SU-DHL-6 (cell line): ENCODE data around the gene PIGP.

Experiments
- H2AFZ ChIP-seq: fragments of 200-600 bp; sonication (generic); 2 replicates; pipeline ENCODE4 v1.6.1; 2014; ENCODE audit warnings: low read depth, mild to moderate bottlenecking, moderate library complexity, mixed read lengths, antibody characterized with exemption, low read length; ENCODE audit not compliant: severe bottlenecking
- H3F3A ChIP-seq: fragments of 200-600 bp; shearing (Covaris generic); 2 replicates; pipeline ENCODE4 v1.6.0; 2016; ENCODE audit warnings: antibody characterized with exemption, mild to moderate bottlenecking; ENCODE audit not compliant: insufficient read depth
- H3K27ac ChIP-seq: fragments of 200-600 bp; sonication (generic); 2 replicates; pipeline ENCODE4 v1.5.1; 2016; ENCODE audit warnings: low read depth, mild to moderate bottlenecking, low read length, moderate library complexity, mixed read lengths
- H3K27me3 ChIP-seq: fragments of 200-600 bp; sonication (generic), shearing (Covaris generic); 2 replicates; pipeline ENCODE4 v1.6.0; 2014; ENCODE audit warnings: mild to moderate bottlenecking, low read length
- H3K36me3 ChIP-seq: fragments of 200-600 bp; sonication (generic); 2 replicates; pipeline ENCODE4 v1.6.1; 2014; ENCODE audit warnings: mild to moderate bottlenecking, low read length, mixed read lengths
- H3K4me2 ChIP-seq: fragments of 300-600, 200-600 bp; shearing (Covaris generic), sonication (generic); 2 replicates; pipeline ENCODE4 v1.6.0; 2014; ENCODE audit warnings: low read length, low read depth, mild to moderate bottlenecking; ENCODE audit not compliant: poor library complexity, severe bottlenecking
- H3K4me3 ChIP-seq: fragments of 200-600 bp; sonication (generic); 2 replicates; pipeline ENCODE4 v1.5.1; 2014; ENCODE audit warnings: antibody characterized with exemption, low read length, mild to moderate bottlenecking, mixed read lengths; ENCODE audit not compliant: insufficient read depth, poor library complexity, severe bottlenecking
- H3K79me2 ChIP-seq: fragments of 200-600 bp; sonication (generic); 2 replicates; pipeline ENCODE4 v1.6.1; 2014; ENCODE audit warnings: mild to moderate bottlenecking, low read length, moderate library complexity; ENCODE audit not compliant: insufficient read depth
- H3K9ac ChIP-seq: fragments of 200-600 bp; sonication (generic); 2 replicates; pipeline ENCODE4 v1.7.0; 2014; ENCODE audit warnings: mild to moderate bottlenecking, low read length
- H3K9me2 ChIP-seq: fragments of 200-600 bp; sonication (generic); replicated peaks from 2 replicates; pipeline ENCODE4 v1.6.1; 2014; ENCODE audit warnings: low read length; ENCODE audit not compliant: insufficient read depth
- H3K9me3 ChIP-seq: fragments of 200-600 bp; sonication (generic); 2 replicates; pipeline ENCODE4 v1.6.1; 2014; ENCODE audit warnings: low read length, mixed read lengths; ENCODE audit not compliant: insufficient read depth
- H4K20me1 ChIP-seq: fragments of 200-600 bp; sonication (generic); 2 replicates; pipeline ENCODE4 v1.6.1; 2014; ENCODE audit warnings: low read depth, mild to moderate bottlenecking, antibody characterized with exemption, low read length, moderate library complexity, mixed read lengths
- EZH2phosphoT487 ChIP-seq: fragments of 200-600 bp; sonication (generic), shearing (Covaris generic); conservative IDR thresholded peaks from 2 replicates; pipeline ENCODE4 v1.6.1; 2018; ENCODE audit warnings: mild to moderate bottlenecking, antibody characterized with exemption, low read length, moderate library complexity, mixed read lengths
- TF ChIP-seq, protein P1 (sequence below): fragments of 200-600 bp; sonication (generic); IDR thresholded peaks from one replicate; pipeline ENCODE4 v1.5.1; 2017; ENCODE audit warnings: antibody characterized with exemption, mild to moderate bottlenecking, low read length, moderate library complexity; ENCODE audit not compliant: insufficient read depth, poor library complexity, severe bottlenecking

Gene PIGP

DNA sequence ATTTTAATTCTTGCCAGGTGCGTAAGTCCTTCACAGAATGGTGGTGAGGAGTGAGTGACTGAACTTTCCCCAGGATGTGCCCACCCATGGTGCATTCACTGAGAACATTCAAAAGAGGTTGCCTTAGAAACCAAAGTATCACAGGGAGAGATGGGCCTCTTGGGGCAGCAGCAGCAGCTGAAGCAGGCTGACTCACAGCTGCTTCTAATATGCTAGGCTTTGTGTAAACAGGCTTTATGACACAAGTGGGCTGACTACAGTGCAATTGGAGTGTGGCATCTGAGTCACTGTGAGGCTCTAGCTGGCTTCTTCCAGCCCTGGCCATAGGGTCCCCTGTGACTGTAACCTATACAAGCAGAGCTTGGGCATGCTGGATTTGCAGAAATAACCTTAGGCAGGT, 12.6 kb downstream of the PIGP start:
- no peaks in the 10 kb centered on the region for H3K9me2 ChIP-seq
- H3K27ac ChIP-seq: no peak overlapping the region
- no peak overlapping the region for H2AFZ ChIP-seq
- H4K20me1 ChIP-seq: no peaks in the 10 kb centered on the region
- 0 out of 2 replicates have a peak, but pooled peaks cover 3% of the 10 kb centered on the region for H3K36me3 ChIP-seq
- H3K27me3 ChIP-seq: no peaks in the 10 kb centered on the region
- H3F3A ChIP-seq: no peaks in the 10 kb centered on the region
- H3K79me2 ChIP-seq: no peaks in the 10 kb centered on the region
- TF ChIP-seq EZH2phosphoT487: no peak
- TF ChIP-seq, protein P1, sequence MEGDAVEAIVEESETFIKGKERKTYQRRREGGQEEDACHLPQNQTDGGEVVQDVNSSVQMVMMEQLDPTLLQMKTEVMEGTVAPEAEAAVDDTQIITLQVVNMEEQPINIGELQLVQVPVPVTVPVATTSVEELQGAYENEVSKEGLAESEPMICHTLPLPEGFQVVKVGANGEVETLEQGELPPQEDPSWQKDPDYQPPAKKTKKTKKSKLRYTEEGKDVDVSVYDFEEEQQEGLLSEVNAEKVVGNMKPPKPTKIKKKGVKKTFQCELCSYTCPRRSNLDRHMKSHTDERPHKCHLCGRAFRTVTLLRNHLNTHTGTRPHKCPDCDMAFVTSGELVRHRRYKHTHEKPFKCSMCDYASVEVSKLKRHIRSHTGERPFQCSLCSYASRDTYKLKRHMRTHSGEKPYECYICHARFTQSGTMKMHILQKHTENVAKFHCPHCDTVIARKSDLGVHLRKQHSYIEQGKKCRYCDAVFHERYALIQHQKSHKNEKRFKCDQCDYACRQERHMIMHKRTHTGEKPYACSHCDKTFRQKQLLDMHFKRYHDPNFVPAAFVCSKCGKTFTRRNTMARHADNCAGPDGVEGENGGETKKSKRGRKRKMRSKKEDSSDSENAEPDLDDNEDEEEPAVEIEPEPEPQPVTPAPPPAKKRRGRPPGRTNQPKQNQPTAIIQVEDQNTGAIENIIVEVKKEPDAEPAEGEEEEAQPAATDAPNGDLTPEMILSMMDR: no peak
- no peak overlapping the region for H3K4me3 ChIP-seq
- H3K4me2 ChIP-seq: no peak overlapping the region
- no peaks in the 10 kb centered on the region for H3K9me3 ChIP-seq
- H3K9ac ChIP-seq: no peak overlapping the region

DNA sequence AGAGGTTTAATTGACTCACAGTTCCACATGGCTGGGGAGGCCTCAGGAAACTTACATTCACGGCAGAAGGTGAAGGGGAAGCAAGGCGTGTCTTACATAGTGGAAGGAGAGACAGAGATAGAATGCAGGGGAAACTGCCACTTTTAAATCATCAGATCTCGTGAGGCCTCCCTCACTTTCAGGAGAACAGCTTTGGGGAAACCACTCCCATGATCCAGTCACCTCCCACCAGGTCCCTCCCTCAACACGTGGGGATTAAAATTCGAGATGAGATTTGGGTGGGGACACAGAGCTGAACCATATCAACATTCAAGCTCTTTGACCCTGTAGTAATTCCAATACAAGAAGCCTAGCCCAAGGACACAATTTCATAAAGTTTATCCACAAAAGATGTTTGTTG, 13.7 kb downstream of the PIGP start:
- Histone ChIP-seq H2AFZ (no peak overlapping the region), H3K27ac (no peak overlapping the region), H3K4me2 (no peak overlapping the region), H3K36me3 (no peaks in the 10 kb centered on the region), H3K79me2 (no peaks in the 10 kb centered on the region), H3K9ac (no peak overlapping the region), H3F3A (no peaks in the 10 kb centered on the region), H3K27me3 (no peaks in the 10 kb centered on the region), H3K9me3 (no peaks in the 10 kb centered on the region), H4K20me1 (no peaks in the 10 kb centered on the region), H3K9me2 (no peaks in the 10 kb centered on the region), H3K4me3 (no peak overlapping the region)
- TF ChIP-seq, protein P1: no peak
- no peak for TF ChIP-seq EZH2phosphoT487

DNA sequence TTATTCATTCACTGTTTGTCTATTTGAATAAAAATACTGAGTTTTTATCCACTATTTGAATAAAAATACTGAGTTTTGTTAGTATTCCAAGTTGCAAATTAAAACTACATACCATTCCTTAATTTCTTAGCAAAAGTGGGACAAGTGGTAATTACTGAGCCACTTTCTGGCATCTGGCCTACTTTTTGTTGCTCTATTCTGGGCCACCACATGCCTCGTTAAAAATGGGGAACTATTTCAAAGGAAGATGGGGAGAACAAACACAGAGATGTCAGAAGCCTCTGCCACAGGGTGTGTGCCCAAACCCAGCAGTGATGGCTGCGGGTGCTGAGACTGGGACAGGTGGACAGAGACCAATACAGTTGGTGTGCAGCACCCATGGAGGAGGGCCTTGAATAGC, 14.6 kb downstream of the PIGP start:
- H3K4me2 ChIP-seq: no peak overlapping the region

More for the DNA sequence above, 14.6 kb downstream of the PIGP start:
- Histone ChIP-seq H3K4me3 (no peak overlapping the region), H3K9me2 (no peaks in the 10 kb centered on the region), H3K36me3 (no peaks in the 10 kb centered on the region), H3F3A (no peaks in the 10 kb centered on the region), H3K9me3 (no peaks in the 10 kb centered on the region), H3K27me3 (no peaks in the 10 kb centered on the region), H3K79me2 (no peaks in the 10 kb centered on the region), H3K9ac (no peak overlapping the region), H2AFZ (no peak overlapping the region), H3K27ac (no peak overlapping the region), H4K20me1 (no peaks in the 10 kb centered on the region)
- TF ChIP-seq, protein P1: no peak
- no peak for TF ChIP-seq EZH2phosphoT487
